Body of pancreas (tissue), 4 donors: ENCODE results near the gene CCDC63. TPM values are rescaled to one million over a fixed set of nuclear protein-coding genes. Genes with fewer than 3 reads are reported as not detected.

Experiments used
- ATAC-seq: fragments of 150-250 bp; one replicate; pipeline ENCODE4 v1.9.1; 2016
- DNase-seq, 4 donors: peaks; one replicate each; pipeline ENCODE4 v3.0.0-alpha.2; 2019
- H3K27ac ChIP-seq, 4 donors: fragments of 200-600 bp; sonication (generic); 1 replicate in 3 of 4; 2 replicates in 1 of 4; pipeline versions ENCODE4 v1.5.1 to v1.6.1; 2016 to 2019; ENCODE audit warnings: mild to moderate bottlenecking in 1 of 4, mixed read lengths in 1 of 4, moderate library complexity in 1 of 4
- H3K27me3 ChIP-seq, 2 donors: fragments of 200-600 bp; sonication (generic); one replicate each; pipeline ENCODE4 v1.6.0; 2016; ENCODE audit warnings: mild to moderate bottlenecking in 1 of 2
- H3K36me3 ChIP-seq, 2 donors: fragments of 200-600 bp; sonication (generic); replicated peaks in 1 of 2; 2 replicates each; pipeline ENCODE4 v1.5.1; 2016; ENCODE audit warnings: low read depth in 2 of 2; ENCODE audit not compliant: insufficient read depth in 1 of 2
- H3K4me1 ChIP-seq: fragments of 200-600 bp; sonication (generic); one replicate; pipeline ENCODE4 v1.6.0; 2016
- H3K4me3 ChIP-seq, 2 donors: fragments of 200-600 bp; sonication (generic); 1 replicate in 1 of 2; 2 replicates in 1 of 2; pipeline ENCODE4 v1.5.1; 2016 to 2019
- H3K9me3 ChIP-seq, 3 donors: fragments of 200-600 bp; sonication (generic); 1 replicate in 2 of 3; 2 replicates in 1 of 3; pipeline ENCODE4 v1.5.1; 2016
- CTCF ChIP-seq, 7 experiments: fragments of 450-650 bp in 4 of 7; fragments of 200-600 bp in 3 of 7; sonication (generic) in 3 of 7; IDR thresholded peaks; one replicate each; pipeline ENCODE4 v1.5.1; 2016 to 2019; ENCODE audit warnings: antibody characterized with exemption in 7 of 7
- POLR2A ChIP-seq, 3 donors: fragments of 450-650 bp; IDR thresholded peaks; one replicate each; pipeline ENCODE4 v1.6.1; 2016; ENCODE audit warnings: antibody characterized with exemption in 3 of 3, mild to moderate bottlenecking in 2 of 3
- WGBS, 2 donors: methylation state at CpG; one replicate each; pipeline ENCODE4 v1.1.5; 2017; 5-methylcytosine and 5-hydroxymethylcytosine counted together
- intact Hi-C: fragments of 100-400 bp; cut with DNase I; formaldehyde crosslinking; loops from one replicate; pipeline ENCODE4 v1.15.1; 2023
- total RNA-seq, 2 donors: library from RNA; depleted of rRNA; stranded (reverse); fragments of >200 nt; gene quantifications; one replicate each; pipeline ENCODE4 v1.1.0, GENCODE V29; 2016

The CCDC63 gene
- total RNA-seq, 2 donors from 2014 or later, result not detected

- no peaks in the 10 kb centered on the region for H3K9me3 ChIP-seq
- no peak for DNase-seq
- H3K27ac ChIP-seq, result no peak overlapping the region
- no peaks in the 10 kb centered on the region for H3K4me1 ChIP-seq
- no peaks in the 10 kb centered on the region for H3K27me3 ChIP-seq
- H3K4me3 ChIP-seq, result no peak overlapping the region
- no peaks in the 10 kb centered on the region for H3K36me3 ChIP-seq
- no peak for ATAC-seq
- 59 to 67% methylated on average over 10 of the region's 10 CpGs for WGBS, 2 donors
- intact Hi-C loops, result no loop called here
- TF ChIP-seq CTCF (IDR thresholded peaks at IDR 0.05), result no peak
- no peak for TF ChIP-seq POLR2A (IDR thresholded peaks at IDR 0.05)
These were observed 17.5 kb upstream of the CCDC63 start for GRCh38 chr12:110829308-110829707.

GRCh38 chr12:110836291-110836690 lies 10.5 kb upstream of the CCDC63 start:
- intact Hi-C loops, result no loop called here
- TF ChIP-seq CTCF (IDR thresholded peaks at IDR 0.05) (no peak), POLR2A (IDR thresholded peaks at IDR 0.05) (no peak)
- H3K4me1 ChIP-seq, result no peaks in the 10 kb centered on the region
- 55 to 62% methylated on average over 4 of the region's 4 CpGs for WGBS, 2 donors
- no peak overlapping the region for H3K4me3 ChIP-seq
- H3K36me3 ChIP-seq, result no peaks in the 10 kb centered on the region
- no peak overlapping the region for H3K27ac ChIP-seq
- ATAC-seq, result no peak
- DNase-seq, result no peak
- H3K9me3 ChIP-seq, result no peaks in the 10 kb centered on the region
- no peaks in the 10 kb centered on the region for H3K27me3 ChIP-seq

GRCh38 chr12:110841007-110841406 lies 5.8 kb upstream of the CCDC63 start:
- intact Hi-C loops, result no loop called here
- ATAC-seq, result no peak
- H3K36me3 ChIP-seq, result no peaks in the 10 kb centered on the region
- no peaks in the 10 kb centered on the region for H3K9me3 ChIP-seq
- TF ChIP-seq CTCF (IDR thresholded peaks at IDR 0.05) (no peak), POLR2A (IDR thresholded peaks at IDR 0.05) (no peak)
- H3K4me3 ChIP-seq, result no peak overlapping the region
- no peak for DNase-seq
- no peaks in the 10 kb centered on the region for H3K4me1 ChIP-seq
- peaks cover 0 to 3% of the 10 kb centered on the region in 2 donors for H3K27me3 ChIP-seq
- no peak overlapping the region for H3K27ac ChIP-seq
- 44 to 45% methylated on average over 6 of the region's 6 CpGs for WGBS, 2 donors

- 41 to 49% methylated on average over 3 of the region's 3 CpGs for WGBS, 2 donors
- Histone ChIP-seq H3K4me1 (peaks cover 6% of the 10 kb centered on the region), H3K4me3 (no peak overlapping the region), H3K36me3 (no peaks in the 10 kb centered on the region), H3K27me3 (peaks cover 0 to 15% of the 10 kb centered on the region in 2 donors), H3K9me3 (no peaks in the 10 kb centered on the region), H3K27ac (no peak overlapping the region)
- no peak for DNase-seq
- intact Hi-C loops, result no loop called here
- ATAC-seq, result no peak
- TF ChIP-seq CTCF (IDR thresholded peaks at IDR 0.05) (no peak), POLR2A (IDR thresholded peaks at IDR 0.05) (no peak)
These were observed 2.7 kb upstream of the CCDC63 start for GRCh38 chr12:110844131-110844530.

GRCh38 chr12:110844551-110845338 lies 2.0 kb upstream of the CCDC63 start:
- Histone ChIP-seq H3K27ac (no peak overlapping the region), H3K27me3 (peaks cover 0 to 15% of the 10 kb centered on the region in 2 donors), H3K4me3 (no peak overlapping the region), H3K9me3 (no peaks in the 10 kb centered on the region), H3K4me1 (peaks cover 6% of the 10 kb centered on the region), H3K36me3 (no peaks in the 10 kb centered on the region)
- WGBS, 2 donors, result 62 to 67% methylated on average over 15 of the region's 15 CpGs
- intact Hi-C loops, result no loop called here
- no peak for TF ChIP-seq CTCF (IDR thresholded peaks at IDR 0.05)
- no peak for TF ChIP-seq POLR2A (IDR thresholded peaks at IDR 0.05)
- DNase-seq (peak in 1 of 4 donors; percentile 7), ATAC-seq (no peak)
